GM12872 (cell line): Measurements from ENCODE around the gene IDE.

Source experiments
- TF ChIP-seq, protein P1 (sequence below): IDR thresholded peaks from 3 replicates; pipeline ENCODE4 v1.5.1; 2011; ENCODE audit warnings: low read depth, mild to moderate bottlenecking, low read length, moderate library complexity; ENCODE audit not compliant: insufficient read depth

The IDE gene

DNA sequence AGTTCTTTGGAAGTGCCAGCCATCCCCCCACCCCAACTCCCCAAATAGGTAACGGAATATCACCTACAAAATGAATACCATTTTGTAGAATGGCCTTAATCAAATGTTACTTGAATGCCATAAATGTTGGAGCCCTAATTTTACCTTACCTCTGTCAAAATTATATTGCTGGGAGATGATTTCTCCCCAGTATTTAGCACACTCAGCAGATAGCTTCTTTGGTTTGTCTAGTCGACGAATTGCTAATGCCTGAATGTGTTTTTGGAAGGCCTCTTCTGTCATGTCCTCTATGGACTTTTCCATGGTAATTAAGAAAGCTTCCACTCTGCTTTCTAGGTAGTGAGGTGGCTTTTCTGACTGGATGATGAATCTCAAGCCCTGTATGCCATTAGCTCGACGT, 110.3 kb downstream of the IDE start:
- TF ChIP-seq, protein P1, sequence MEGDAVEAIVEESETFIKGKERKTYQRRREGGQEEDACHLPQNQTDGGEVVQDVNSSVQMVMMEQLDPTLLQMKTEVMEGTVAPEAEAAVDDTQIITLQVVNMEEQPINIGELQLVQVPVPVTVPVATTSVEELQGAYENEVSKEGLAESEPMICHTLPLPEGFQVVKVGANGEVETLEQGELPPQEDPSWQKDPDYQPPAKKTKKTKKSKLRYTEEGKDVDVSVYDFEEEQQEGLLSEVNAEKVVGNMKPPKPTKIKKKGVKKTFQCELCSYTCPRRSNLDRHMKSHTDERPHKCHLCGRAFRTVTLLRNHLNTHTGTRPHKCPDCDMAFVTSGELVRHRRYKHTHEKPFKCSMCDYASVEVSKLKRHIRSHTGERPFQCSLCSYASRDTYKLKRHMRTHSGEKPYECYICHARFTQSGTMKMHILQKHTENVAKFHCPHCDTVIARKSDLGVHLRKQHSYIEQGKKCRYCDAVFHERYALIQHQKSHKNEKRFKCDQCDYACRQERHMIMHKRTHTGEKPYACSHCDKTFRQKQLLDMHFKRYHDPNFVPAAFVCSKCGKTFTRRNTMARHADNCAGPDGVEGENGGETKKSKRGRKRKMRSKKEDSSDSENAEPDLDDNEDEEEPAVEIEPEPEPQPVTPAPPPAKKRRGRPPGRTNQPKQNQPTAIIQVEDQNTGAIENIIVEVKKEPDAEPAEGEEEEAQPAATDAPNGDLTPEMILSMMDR, result no peak

DNA sequence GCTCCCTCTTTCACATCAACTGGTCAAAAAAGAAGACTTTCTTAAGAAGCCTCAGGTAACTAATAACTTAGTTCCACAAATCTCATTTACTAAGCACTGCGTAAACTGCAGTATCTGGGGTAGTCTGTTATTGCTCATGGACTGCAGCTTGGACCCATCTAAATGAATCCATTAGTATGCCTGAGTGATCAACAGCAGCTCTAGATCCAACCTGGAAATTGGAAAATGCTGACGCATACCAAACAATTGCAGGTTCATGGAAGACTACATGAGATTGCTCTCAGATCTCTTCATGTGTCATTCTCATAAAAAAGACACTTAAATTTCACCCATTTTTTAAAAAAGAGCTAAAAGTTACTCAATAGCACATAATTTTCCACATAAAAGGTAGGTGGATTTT, 121.6 kb downstream of the IDE start:
- TF ChIP-seq, protein P1, result no peak

DNA sequence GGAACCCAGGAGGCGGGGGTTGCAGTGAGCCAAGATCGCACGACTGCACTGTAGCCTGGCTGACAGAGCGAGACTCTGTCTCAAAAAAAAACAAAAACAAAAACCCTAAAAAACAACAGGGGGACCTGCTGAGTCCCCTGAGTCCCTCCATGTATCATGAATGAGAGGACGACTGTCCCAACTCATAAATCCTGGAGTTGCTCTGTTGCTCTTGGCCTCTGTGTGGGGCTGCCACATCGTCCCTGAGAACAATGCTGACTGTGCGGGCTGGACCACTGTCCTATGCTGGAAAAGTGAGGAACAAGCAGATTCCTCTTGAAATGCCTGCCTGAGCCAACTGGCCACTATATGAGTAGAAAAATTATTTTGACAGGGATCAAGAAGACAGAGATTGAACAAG, 122.5 kb downstream of the IDE start:
- TF ChIP-seq, protein P1, result no peak

DNA sequence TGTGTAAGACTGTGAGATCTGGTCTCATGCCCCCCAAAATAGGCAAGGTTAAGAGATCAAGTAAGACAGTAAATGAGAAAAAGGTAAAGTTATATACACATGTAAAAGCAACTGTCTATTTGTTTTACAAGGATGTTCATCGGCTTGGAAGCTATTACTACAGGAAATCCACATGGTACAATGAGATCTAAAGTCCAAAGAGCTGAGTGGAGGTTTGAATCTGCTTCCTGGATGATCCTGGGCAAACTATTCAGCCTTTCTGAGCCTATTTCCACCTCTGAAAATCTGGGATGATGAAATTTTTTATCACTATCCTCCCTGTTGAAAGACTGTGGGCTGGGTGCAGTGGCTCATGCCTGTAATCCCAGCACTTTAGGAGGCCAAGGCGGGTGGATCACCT, 123.0 kb downstream of the IDE start:
- TF ChIP-seq, protein P1, result no peak

DNA sequence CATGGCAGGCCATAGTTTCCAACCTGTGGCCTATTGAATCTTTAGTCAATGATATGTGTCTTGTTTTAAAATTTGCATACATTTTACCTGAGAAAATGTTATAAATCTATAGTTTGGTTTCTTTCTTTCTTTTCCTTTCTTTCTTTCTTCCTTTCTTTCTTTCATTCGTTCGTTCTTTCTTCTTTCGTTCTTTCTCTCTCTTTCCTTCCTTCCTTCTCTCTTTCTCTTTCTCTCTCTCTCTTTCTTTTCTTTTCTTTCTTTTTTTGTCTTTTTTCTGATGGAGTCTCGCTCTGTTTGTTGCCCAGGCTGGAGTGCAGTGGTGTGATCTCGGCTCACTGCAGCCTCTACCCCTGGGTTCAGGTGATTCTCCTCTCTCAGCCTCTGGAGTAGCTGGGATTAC, 133.3 kb downstream of the IDE start:
- TF ChIP-seq, protein P1, result no peak

DNA sequence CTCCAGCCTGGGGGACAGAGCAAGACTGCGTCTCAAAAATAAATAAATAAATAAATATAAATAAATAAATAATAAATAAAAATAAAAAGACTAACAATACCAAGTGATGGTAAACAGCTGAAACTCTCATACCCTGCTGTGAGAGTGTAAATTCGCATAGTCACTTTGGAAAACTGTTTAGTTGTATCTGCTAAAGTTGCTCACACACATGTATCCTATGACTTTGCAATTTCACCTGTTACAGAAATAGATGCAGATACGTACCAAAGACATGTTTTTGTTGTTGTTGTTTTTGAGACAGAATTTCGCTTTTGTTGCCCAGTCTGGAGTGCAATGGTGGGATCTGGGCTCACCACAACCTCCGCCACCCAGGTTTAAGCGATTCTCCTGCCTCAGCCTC, 135.7 kb downstream of the IDE start:
- TF ChIP-seq, protein P1, result no peak

DNA sequence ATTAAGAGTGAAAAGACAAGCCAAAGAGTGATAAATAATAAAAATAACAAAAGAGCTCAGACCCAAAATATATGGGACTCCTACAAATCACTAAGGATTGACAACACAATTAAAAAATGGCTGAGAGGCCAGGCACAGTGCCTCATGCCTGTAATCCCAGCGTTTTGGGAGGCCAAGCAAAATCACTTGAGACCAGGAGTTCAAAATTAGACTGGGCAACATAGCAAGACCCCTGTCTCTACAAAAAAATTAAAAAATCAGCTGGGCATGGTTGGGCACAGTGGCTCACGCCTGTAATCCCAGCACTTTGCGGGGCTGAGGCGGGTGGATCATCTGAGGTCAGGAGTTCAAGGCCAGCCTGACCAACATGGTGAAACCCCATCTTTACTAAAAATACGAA, 137.3 kb downstream of the IDE start:
- TF ChIP-seq, protein P1, result no peak

DNA sequence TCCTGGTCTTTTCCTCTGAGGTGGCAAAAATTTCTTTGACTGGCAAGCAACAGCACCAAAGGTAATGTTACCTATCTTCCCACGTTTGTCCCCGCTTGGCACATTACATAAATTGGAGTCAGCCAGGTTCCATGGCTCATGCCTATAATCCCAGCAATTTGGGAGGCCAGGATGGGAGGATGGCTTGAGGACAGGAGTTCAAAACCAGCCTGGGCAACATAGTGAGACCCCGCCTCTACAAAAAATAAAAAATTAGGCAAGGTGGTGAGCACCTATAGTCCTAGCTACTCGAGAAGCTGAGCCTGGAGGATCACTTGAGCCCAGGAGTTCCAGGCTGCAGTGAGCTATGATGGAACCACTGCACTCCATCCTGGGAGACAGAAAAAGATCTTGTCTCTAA, 139.5 kb downstream of the IDE start:
- TF ChIP-seq, protein P1, result no peak
